Fibroblast of villous mesenchyme (primary cell): Measurements from ENCODE around the gene HCN2. TPM values are rescaled to one million over a fixed set of nuclear protein-coding genes. Genes with fewer than 3 reads are reported as not detected.

Experiments used
- DNase-seq: peaks from one replicate; pipeline ENCODE4 v3.0.0-alpha.2; 2010; ENCODE audit warnings: low read depth
- H3K4me3 ChIP-seq: 2 replicates; pipeline ENCODE4 v1.5.1; 2011; ENCODE audit warnings: low read depth, mild to moderate bottlenecking, low read length
- CTCF ChIP-seq: IDR thresholded peaks from 2 replicates; pipeline ENCODE4 v1.5.1; 2012; ENCODE audit warnings: low read depth, mild to moderate bottlenecking, low read length; ENCODE audit not compliant: insufficient read depth
- total RNA-seq: library from RNA; depleted of rRNA; stranded (reverse); fragments of >200 nt; gene quantifications from 2 replicates; pipeline ENCODE4 v1.2.3, GENCODE V29; 2012

HCN2 gene
- total RNA-seq, 1 donor: 0.86 TPM

DNA sequence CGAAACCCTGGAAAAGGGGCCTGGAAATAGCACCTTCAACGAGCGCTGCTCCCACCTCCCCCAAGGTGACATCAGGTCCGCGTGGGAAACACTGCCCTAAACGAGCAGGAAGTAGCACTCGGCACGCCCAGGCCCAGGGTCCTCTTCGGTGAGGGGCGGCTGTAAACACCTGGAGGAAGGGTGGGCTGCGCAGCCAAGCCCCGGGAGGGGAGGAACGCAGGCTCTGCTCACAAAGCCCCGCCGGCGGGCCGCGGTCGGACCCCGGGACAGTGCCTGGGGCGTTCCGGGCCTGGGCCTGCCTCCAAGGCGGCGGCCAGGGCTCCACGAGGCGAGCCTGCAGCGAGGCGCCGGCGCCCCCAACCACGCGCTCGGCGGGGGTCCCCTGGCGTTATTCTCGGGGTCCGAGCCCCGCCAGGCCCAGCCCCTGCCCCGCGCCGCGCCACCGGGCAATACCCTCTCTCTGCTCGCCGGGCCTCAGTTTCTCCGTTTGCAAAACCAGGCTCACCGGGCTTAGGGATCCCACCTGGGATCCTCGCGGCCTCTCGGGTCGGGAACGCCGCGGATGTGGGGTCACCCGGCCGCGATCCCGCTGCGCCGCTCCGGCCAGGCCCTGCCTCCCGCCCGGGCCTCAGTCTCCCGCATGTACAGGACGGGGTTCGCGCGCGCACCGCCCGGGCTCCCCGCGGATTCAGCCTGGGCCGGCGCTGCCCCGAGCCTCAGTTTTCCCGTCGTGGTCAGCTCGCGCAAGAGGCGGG is 72.7 kb downstream of the HCN2 start:
- DNase-seq: peak; percentile 58
- TF ChIP-seq CTCF: no peak
- peak overlapping the region; percentile 89 for H3K4me3 ChIP-seq

DNA sequence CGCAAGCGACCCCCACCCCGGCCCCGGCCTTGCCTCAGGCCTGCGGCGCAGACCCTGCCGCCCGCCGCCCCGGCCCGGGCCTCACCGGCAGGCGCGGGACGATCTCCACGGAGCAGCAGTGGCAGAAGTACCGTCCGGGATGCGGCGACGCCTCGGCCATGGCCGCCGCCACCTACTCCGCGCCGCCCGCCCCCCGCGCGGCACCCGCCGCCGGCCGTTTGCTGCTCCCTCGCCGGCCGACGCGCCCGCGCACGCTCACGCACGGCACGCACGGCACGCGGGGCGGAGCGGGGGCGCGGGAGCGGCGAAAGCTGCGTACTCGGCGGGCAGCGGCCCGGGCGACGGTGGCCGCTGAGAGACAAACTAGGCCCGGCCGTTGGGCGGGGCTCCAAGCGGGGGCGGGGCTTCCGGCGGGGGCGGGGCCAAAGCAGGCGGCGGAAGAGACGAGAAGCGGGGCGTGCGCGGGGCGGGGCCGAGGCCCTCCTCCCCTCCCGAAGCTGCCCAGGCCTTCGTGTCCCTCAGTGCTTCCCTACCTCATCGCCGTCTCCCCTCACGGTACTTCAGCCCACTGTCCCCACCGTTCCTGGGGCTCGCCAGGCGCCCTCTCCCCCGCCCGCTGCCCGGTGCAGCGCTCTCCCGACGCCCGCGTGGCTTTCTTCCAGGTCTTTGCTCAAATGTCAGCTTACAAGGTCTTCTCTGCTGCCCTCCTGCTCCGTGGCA is 73.4 kb downstream of the HCN2 start, which contains the start of gene RNF126:
Gene RNF126, minus strand, starts transcription at position 253 of the 720 bp plus-strand sequence. Its CDS starts 93 bp downstream, at position 160.
- no peak for TF ChIP-seq CTCF
- peak; percentile 92 for DNase-seq
- peak within 1 kb of the TSS; percentile 89 for H3K4me3 ChIP-seq

GRCh38 chr19:663682-664117 is 74.0 kb downstream of the HCN2 start:
- no peak for DNase-seq
- TF ChIP-seq CTCF: no peak
- peak overlapping the region; percentile 61 for H3K4me3 ChIP-seq

DNA sequence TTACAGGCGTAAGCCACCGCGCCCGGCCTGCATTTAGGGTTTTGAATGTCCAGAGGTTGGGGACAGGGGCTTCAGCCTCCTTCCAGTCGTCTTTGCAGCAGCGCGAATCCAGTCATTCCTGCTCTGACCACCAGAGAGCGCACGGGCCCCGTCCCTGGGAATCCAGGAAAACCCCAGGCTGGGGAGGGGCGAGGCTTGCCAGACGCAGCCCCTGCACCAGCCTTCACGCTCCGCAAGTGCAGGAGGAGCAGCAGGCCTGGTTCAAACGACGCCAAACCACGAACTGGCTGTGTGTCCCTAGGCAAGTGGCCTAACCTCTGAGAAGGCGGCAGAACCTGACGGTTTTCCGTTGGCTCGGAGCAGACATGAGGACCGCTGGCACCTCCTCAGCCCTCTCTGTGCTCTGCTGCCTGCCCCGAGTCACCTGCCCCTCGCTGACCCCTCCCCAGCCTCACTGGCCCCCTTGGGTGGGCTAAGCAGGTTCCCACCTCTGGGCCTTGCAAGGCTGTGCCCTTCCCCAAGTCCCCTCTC is 75.3 kb downstream of the HCN2 start:
- peak; percentile 94 for TF ChIP-seq CTCF
- peak overlapping the region; percentile 15 for H3K4me3 ChIP-seq
- peak; percentile 84 for DNase-seq

Other genes with a start within 250 kb of the HCN2 start
- gene MIER2, start 245.1 kb upstream of the HCN2 start, total RNA-seq: 18.0 and 19.9 TPM in 2 replicates
- not detected in 2 replicates for gene C2CD4C, start 180.7 kb upstream of the HCN2 start, total RNA-seq
- gene SHC2, start 128.8 kb upstream of the HCN2 start, total RNA-seq: 0.32 and 0.43 TPM in 2 replicates
- under 0.01 TPM in 2 replicates for gene MADCAM1, start 93.4 kb upstream of the HCN2 start, total RNA-seq
- gene TPGS1, start 82.4 kb upstream of the HCN2 start, total RNA-seq: 16.8 and 29.3 TPM in 2 replicates
- gene CDC34, start 58.1 kb upstream of the HCN2 start, total RNA-seq: 52.2 and 53.1 TPM in 2 replicates
- gene GZMM, start 45.8 kb upstream of the HCN2 start, total RNA-seq: 0.32 and 0.43 TPM in 2 replicates
- gene BSG, start 17.3 kb upstream of the HCN2 start, total RNA-seq: 191 and 207 TPM in 2 replicates
- 23.2 and 25.5 TPM in 2 replicates for gene POLRMT, start 43.7 kb downstream of the HCN2 start, total RNA-seq
- not detected in 2 replicates for gene FGF22, start 50.0 kb downstream of the HCN2 start, total RNA-seq
- gene RNF126, start 73.3 kb downstream of the HCN2 start, total RNA-seq: 30.7 and 50.3 TPM in 2 replicates
- 49.2 and 83.1 TPM in 2 replicates for gene FSTL3, start 86.5 kb downstream of the HCN2 start, total RNA-seq
- not detected in 2 replicates for gene PRSS57, start 105.6 kb downstream of the HCN2 start, total RNA-seq
- 0.32 and 1.7 TPM in 2 replicates for gene PALM, start 119.1 kb downstream of the HCN2 start, total RNA-seq
- gene MISP, start 161.2 kb downstream of the HCN2 start, total RNA-seq: under 0.01 and 0.43 TPM in 2 replicates
- 117 and 129 TPM in 2 replicates for gene PTBP1, start 207.6 kb downstream of the HCN2 start, total RNA-seq
- gene PLPPR3, start 232.1 kb downstream of the HCN2 start, total RNA-seq: under 0.01 and 0.86 TPM in 2 replicates
- gene AZU1, start 238.0 kb downstream of the HCN2 start, total RNA-seq: not detected in 2 replicates